DMS 273 treated with DMSO at 0.1 percent for 48 hours (cell line): ENCODE results near the gene ZNFX1.

Experiments
- DNase-seq: peaks from one replicate; lab custom pipeline; 2025; lab: John Stamatoyannopoulos, UW

Gene ZNFX1

DNA sequence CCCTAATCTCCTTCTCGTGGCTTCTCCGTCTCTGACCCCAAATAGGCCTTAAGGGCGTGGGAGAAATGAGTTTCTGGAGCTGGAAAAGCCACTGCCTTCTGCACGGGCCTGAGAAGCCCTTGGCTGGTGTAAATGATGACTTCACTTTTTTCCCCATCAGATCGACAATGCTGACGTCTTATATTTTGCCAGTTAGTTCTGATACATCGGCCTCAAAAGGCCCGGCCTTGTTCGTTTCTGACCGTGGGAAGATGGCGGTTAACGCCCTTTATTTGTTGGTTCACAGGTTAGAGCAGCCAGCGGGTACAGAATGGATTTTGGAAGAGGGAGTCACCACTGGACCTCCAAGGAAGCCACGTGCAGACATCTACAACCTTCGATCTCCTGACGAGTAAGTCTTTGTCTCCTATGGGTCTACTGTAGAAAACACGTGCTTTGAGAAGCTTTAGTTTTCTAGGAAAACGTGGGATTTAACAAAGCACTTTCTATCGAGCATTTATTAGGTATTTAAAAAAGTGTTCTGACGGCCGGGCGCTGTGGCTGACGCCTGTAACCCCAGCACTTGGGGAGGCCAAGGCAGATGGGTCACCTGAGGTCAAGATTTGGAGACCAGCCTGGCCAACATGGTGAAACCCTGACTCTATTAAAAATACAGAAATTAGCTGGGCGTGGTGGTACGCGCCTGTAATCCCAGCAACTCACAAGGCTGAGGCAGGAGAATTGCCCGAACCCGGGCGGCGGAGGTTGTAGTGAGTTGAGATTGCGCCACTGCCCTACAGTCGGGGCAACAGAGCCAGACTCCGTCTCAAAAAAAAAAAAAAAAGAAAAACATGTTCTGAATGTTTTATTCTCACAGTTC is 1.2 kb upstream of the ZNFX1 start:
- no peak for DNase-seq

DNA sequence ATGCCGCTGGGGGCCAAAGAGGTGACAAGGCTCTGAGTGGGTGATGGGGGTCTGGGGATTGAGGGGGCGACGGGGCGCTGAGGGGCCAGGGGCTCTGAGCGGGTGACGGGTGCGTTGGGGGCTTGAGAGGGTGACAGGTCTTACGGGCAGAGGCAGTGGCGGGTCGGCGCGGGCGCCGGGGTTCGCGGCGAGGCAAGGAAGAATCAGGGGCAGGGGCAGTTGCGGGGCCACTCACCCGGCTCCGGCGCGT is 146 bp downstream of the ZNFX1 start:
- DNase-seq = no peak

DNA sequence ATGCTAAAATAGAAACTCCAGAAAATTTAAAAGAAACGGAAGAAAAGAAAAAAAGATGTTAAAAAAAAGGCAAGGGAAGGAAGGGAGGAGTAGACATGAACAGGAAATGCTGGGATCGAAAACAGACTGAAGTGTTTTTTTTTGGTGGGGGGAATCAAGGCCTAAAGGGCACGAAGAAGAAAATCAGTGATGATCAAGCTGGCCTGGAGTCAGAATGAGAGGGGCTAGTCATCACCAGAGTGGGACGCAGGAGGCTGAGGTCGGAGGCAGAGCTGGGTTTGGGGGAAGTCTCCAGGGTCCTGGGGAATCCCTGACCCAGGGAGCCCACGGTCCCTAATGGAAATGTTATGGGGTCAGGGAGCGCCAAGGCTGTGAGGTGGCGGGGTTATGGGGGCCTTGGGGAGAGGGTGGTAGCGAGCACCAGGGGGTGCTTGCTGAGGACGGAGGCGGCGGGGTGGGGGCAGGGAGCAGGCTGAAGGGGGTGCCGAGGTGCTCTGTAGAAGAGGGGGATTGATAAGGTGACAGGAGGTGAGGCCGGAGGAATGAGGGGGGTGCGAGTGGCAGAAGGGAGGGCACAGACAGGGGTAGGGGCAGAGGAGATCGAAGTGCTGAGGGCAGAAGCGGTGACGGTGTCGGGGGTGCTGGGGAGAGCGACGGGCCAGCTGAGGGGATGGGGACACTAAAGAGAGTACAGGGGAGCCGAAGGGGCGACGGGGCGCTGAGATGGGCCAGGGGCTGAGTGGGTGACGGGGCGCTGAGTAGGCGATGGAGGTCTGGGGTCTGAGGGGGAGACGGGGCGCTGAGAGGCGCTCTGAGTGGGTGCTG is 684 bp downstream of the ZNFX1 start:
- no peak for DNase-seq

DNA sequence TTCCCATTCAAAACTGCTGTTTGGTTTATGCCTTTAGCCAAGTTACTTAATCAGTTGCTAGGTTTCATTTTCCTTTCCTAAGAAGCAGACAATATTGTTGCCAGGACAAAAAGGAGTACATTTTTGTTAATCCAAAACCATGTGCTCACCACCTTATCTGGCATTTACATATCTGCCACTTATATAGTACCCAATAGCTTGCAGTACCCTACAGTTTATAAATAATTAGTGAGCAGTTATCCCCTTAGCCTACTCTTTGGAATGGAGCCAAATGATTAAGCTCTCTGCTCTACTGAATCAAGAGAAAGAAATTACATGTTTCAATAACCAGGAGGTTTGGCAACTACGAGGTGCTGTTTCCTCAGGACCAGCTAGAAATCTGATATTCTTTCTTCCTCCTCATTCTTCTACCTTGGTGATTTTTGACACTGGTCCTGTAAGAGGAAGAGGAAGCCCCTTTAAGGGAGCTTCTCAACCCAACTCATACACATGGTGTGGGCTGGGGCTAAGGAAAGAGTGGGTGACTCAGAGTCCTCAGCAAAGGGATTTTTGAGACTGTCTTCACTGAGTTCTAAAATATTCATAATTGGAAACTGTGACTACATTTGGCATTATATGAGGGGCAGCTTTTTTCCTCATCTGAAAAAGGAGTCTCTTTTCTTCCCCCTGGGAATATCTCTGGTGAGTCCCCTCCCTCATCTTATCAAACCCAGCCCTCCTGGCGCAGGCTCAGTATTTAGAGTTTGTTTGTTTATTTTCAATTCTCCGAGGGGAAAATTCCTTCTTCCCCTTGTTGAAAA is 1.5 kb downstream of the ZNFX1 start:
- peak; percentile 21 for DNase-seq

DNA sequence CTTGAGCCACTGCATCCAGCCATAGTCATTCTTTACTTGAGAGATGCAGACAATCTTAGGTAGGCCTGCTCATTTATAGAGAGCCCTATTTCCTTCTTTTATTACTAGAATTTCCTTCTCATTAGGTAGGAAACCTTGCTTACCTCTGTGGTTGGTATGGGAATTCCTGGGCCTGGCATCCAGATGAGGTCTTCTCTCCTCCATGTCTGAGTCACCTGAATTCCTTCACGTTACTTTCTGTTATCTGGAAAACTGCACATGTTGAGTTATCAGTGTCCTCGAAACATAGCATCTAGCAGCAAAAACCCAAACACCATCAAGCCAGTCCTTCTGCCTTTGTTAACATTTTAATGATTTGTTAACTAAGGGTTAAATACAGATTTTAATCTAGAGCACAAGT is 2.2 kb downstream of the ZNFX1 start:
- no peak for DNase-seq

DNA sequence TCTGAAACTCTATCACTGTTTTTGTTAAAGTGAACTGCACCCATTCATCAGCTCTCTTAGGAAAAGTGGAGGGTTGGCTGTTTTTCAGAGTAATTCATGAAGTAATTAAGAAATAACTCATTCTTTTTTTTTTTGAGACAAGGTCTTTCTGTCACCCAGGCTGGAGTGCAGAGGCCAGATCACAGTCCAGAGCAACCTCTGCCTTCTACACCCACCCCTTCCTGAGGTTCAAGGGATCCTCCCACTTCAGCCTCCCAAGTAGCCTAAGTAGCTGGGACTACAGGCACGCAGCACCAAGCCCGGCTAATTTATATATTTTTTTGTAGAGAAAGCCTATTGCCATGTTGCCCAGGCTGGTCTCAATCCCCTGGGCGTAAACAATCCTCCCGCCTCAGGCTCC is 2.6 kb downstream of the ZNFX1 start:
- DNase-seq = no peak

DNA sequence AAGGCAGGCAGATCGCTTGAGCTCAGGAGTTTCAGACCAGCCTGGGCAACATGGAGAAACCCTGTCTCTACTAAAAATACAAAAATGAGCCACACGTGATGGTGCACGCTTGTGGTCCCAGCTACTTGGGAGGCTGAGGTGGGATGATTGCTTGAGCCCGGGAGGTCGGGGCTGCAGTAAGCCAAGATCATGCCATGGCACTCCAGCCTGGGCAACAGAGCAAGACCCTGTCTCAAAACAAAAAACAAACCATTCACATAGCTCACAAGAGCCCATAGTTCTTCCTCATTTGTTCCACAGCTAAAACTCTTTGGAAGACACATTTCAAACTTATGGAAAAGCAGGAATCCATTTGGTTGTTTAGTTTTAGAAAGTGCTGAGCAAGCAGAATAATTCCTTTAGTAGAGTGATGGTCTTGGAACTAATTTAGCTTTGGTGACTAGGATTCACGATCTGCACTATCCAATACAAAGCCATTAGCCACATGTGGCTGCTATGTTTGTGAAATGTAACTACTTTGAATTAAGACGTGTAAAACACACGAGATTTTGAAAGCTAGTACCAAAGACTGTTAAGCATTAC is 4.1 kb downstream of the ZNFX1 start:
- DNase-seq = no peak

DNA sequence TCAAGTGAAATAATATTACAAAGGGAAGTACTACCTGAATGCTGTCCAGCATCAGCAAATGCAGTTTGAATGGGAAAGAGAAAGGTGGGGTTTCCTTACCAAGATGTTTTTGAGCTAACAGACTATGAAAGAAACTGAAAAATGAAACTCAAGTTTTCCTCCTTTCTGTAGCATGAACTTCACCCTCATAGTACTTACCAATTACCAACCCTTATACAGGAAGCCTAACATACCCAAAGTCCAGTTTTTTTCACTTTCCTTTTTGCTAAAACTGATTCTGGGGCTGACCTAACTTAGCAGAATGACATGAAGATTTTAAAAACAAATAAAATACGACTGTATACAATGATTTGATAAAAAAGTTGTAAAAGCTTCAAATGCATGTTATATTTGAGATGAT is 5.2 kb downstream of the ZNFX1 start:
- no peak for DNase-seq

DNA sequence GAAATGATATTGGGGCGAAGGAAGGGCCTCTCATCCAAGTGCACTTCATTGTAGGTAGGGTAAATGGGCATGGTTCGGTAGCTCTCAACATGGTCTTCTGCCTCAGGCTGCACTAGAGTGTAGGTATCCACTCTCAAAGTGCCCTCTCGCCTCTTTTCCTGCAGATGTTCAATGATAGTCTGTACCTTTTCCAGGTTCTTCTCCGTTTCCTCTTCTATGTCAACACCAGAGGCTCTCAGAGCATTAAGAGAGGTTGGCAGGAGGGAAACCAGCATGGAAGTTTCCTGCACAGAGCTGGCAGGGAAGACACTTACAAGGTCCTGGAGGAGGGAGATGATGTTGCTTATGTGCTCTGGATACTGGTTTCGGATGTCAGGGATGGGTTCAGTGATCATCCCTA is 7.1 kb downstream of the ZNFX1 start:
- no peak for DNase-seq

DNA sequence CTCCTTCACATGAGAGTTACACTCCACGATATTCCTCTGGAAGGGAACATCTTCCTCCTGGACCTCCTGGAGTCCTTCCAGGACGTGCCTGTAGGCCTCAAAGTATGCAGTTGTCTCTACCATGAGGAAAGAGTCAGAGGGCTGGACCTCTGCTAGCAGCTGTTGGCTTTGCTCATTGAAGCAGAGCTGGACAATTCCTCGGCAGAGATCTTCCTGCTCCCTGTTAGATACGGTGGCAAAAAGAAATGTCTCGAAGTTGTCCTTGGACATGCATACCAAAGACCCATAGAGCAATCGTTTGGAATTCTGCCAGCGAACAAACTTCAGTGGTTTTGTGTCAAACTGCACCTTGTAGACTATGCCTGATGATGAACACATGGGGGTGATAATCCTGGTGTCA is 7.7 kb downstream of the ZNFX1 start:
- DNase-seq = no peak

DNA sequence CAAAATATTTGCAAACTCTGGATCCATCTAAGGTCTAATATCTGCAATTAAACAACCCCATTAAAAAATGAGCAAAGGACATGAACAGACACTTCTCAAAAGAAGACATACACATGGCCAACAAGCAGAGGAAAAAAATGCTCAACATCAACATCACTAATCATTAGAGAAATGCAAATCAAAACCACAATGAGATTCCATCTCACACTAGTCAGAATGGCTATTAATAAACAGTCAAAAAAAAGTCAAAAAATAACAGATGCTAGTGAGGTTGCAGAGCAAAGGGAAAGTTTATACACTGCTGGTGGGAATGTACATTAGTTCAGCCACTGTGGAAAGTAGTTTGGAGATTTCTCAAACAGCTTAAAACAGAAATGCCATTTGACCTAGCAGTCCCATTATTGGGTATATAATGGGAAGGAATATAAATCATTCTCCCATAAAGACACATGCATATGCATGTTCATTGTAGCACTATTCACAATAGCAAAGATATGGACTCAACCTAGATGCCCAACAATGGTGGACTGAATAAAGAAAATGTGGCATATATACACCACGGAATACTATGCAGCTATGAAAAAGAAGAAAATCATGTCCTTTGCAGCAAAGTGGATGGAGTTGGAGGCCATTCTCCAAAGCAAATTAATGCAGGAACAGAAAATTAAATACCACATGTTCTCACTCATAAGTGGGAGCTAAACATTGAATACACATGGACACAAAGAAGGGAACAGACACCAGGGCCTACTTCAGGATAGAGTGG is 9.1 kb downstream of the ZNFX1 start:
- DNase-seq = no peak

DNA sequence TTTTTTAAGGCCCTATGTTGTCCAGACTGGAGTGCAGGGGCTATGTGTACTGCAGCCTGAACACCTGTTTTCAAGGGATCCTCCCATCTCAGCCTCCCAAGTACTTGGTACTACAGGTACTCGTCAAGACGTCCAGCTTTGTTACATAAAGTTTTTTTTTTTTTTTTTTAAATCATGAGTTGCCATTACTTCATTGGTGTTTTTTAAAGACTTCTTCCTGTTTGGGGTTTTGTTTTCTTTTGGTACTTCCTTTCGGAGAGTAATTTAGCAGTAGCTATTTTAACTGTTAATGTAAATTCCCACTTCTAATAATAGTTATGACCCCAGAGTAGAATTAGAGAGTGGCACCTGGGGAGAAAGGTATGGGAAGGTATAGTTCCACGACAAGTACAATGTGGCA is 10.5 kb downstream of the ZNFX1 start:
- no peak for DNase-seq

DNA sequence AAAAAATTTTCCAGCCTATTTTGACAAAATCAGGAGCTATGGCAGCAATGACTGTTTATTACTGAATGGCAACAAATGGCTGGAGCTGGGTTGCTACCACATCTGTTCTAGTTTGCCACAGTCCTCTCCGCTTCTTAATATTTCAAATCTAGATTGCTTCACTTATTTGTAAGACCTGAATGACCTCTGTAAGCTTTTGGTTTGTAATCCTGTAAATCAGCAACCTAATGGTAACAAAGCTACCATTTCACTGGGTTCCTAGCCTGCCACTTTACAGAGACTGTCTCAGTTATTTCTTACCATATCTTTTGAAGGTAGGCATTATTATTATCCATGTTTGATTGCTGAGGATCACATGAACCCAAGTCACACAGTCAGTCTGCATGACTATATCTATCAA is 15.4 kb downstream of the ZNFX1 start:
- DNase-seq = no peak

DNA sequence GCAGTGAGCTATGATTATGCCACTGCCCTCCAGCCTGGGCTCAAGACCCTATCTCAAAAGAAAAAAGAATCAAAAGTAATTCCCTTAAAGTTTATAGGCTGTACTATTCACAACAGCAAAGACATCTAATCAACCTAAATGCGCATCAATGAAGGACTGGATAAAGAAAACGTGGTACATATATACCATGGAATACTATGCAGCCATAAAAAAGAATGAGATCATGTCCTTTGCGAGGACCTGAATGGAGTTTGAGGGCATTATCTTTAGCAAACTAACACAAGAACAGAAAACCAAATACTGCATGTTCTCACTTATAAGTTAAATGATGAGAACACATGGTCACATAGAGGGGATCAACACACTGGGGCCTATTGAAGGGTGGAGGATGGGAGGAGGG is 16.7 kb downstream of the ZNFX1 start:
- DNase-seq = no peak

DNA sequence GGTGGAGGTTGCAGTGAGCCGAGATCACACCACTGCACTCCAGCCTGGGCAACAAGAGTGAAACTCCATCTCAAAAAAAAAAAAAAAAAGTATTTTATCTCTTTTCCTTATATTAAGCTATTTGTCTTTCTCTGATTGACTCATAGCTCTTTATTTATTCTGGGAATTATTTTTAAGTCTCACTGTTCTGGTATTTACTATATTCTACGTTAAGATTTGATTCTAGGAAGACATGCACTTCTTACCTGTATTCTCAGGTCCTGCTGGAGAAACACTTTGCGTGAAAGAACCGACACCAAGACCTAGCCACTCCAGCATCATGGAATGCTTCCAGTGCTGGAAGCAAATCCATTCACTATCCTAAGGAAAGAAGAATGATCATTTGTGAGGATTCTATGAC is 17.6 kb downstream of the ZNFX1 start:
- DNase-seq = no peak

DNA sequence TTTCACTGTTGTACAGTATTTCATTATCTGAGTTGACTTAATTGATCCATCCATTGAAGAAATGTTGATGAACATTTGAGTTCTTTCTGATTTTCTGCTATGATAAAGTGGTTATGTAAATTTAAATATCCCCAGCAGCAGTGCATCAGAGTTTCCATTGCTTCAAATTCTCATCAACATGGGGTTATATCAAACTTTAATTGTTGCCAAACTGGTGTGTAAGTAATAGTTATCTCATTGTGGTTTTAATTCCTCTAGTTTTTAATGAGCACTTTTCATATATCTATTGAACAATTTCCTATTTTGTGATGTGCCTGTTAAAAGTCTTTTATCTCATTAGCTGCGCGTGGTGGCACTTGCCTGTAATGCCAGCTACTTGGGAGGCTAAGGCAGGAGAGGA is 18.1 kb downstream of the ZNFX1 start:
- DNase-seq = no peak

DNA sequence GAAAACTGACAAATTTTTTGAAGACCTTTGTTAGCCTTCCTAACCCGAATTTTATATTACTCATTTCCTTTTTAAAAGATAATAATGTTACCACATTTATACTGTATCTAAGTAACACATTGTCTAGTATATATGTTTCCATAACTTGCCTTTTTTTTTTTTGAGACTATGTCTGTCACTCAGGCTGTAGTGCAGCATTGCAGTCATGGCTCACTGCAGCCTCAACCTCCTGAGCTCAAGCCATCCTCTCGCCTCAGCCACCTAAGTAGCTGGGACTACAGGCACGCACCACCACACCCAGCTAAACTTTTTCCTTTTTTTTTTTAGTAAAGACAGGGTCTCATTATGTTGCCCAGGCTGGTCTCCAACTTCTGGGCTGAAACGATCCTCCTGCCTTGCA is 18.6 kb downstream of the ZNFX1 start:
- no peak for DNase-seq

DNA sequence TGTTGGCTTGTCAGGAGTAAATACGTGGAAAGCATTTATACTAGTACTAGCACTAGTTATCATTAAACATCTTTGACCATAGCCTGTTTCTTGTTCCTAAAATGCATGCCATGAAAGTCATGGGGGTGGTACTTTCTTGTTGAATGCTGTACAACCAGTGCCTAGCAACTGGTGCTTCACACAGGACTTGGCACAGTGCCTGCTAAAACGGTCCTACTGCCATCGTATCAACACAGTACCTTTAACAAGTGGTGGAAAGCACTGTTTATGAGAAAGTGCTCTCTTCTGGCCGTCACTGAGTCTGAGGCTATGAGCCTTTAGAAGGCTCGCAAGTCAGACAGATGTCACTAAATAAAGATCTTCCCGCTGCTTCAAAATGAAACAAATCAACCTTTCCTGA is 21.6 kb downstream of the ZNFX1 start:
- DNase-seq = no peak

DNA sequence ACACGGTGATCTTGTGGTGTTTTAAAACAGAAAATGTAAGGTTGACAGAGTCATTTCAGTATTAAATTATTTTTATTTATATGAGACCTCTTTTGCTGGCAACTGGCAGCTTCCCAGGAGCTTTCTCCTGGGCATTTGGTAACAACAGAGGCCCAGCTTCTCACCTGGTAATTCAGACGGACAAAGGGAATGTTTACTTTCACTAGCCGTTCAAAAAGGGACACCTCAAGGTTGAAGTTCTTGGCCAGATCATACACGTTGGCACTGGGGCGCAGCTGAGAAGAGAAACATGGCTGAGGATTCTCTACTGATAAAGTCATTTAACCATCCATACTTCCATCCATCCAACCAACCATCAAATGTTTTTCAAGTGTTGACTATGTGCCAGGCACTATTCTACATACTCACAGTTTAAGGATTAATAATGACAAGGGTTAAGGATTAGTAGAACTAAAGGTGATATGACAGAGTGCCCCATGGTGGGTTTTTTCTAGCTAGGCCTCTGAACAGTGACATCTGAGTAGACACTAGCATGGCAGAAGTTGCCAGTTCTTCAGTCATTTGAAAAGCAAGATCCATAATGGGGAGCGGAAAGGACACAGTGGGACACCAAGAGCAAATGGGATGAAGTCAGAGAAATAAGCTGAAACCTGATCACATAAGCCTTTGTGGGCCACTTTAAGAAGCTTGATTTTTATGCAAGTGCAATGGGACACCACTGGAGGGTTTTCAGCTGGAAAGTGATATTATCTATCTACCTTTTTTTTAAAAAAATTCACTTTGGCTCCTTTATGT is 25.1 kb downstream of the ZNFX1 start:
- no peak for DNase-seq

DNA sequence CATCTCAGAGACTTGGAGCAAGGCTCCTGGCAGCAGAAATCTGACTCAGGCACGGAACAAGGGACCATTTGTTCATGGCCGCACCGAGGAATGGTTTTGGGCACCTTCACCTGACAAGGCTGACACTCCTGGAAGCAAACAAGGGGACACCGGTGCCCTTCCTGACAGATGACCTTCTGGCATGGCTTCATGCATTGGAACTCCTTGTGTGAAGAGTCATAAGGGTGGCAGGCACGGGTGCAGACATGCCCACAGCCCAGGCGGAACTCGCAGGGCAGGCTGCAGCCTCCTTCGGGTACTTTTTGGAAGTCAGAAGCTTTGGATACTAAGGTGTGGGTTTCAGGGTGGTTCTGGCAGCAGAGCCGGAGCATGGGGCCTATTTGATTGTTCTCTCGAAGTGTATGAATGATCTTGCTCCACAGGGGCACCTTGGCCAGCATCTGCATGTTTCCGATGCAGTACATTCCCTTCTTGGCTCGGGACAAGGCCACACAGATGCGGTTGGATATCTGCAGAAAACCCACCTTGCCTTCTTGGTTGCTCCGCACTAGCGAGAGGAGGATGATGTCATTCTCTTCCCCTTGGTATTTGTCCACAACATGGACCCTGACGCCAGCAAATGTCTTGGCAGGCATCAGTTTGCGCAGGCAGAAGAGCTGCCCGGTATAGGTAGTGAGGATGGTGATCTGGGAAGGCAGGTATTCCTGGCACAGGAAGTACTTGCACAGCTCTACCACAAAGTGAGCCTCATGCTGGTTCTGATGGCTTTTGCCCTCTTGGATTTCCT is 28.8 kb downstream of the ZNFX1 start:
- no peak for DNase-seq
